ENCODE data around the gene RRM2.
"Not testable (repeated sequence)": the region's sequence is repeated elsewhere in the genome, so short reads cannot be mapped to it uniquely, and the experiment has no call there.

RRM2 gene

GRCh38 chr2:10135296-10136089 is 13.0 kb downstream of the RRM2 start:
- DNase-seq = no peak

DNA sequence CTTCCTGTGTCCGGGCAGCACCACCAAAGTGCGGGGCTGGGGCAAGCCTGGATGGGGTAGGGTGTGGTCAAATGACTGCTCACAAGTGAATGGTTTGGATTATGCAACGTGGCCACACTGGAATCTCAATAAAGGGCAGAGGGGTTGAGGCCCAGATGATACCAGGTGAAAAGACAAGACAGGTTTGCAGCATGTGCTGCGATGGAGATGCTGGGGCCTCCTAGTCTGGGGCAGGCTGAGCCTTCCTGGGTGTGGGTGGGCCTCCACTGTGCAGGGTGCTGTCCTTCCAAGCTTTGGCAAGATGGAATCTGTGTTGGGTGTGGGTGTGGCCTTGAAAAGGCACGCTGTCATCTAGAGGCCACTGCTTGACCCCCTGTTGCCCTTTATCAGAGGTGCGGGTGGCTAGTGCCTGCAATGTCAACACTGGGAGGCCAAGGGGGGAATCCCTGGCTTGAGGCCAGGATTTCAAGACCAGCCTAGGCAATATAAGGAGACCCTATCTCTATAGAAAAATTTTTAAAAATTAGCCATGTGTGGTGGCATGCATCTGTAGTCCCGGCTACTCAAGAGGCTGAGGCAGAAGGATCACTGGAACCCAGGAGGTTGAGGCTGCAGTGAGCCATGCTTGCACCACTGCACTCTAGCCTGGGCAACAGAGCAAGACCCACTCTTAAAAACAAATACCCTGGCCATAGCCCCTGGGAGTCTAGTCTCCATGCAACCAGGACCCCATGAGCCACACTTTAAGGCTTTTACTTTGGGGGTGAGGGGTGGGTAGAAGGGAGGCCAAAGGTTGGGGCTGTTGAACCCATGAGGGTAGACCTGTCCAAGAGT is 13.8 kb downstream of the RRM2 start:
- no peak for DNase-seq

- DNase-seq = no peak
Measured at GRCh38 chr2:10137053-10137843, 14.7 kb downstream of the RRM2 start.

DNA sequence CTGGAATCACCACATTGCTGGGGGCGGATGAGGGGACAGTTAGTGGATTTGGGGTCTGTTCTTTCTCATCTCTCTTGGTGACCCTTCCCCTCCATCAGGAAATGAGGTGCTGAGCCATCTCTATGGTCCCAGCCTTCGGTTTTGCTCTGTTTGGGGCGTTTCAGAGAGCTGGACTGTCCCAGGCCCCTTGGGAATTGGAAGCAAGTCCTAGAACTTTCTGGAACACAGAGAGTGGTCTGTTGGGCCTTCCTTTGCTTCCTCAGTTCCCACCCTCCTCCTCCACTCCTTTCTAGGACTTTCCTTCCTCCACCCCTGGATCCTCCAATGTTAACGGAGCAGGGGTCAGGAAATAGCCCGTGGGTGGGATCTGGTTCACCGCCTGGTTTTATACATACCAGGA is 17.0 kb downstream of the RRM2 start:
- no peak for DNase-seq

GRCh38 chr2:10140841-10141610 is 18.5 kb downstream of the RRM2 start:
- DNase-seq = no peak

GRCh38 chr2:10141736-10142639 is 19.4 kb downstream of the RRM2 start:
- DNase-seq = no peak

- DNase-seq = no peak
Measured at GRCh38 chr2:10142640-10142965, 20.1 kb downstream of the RRM2 start.

GRCh38 chr2:10144771-10145518 is 22.4 kb downstream of the RRM2 start:
- DNase-seq = no peak

DNA sequence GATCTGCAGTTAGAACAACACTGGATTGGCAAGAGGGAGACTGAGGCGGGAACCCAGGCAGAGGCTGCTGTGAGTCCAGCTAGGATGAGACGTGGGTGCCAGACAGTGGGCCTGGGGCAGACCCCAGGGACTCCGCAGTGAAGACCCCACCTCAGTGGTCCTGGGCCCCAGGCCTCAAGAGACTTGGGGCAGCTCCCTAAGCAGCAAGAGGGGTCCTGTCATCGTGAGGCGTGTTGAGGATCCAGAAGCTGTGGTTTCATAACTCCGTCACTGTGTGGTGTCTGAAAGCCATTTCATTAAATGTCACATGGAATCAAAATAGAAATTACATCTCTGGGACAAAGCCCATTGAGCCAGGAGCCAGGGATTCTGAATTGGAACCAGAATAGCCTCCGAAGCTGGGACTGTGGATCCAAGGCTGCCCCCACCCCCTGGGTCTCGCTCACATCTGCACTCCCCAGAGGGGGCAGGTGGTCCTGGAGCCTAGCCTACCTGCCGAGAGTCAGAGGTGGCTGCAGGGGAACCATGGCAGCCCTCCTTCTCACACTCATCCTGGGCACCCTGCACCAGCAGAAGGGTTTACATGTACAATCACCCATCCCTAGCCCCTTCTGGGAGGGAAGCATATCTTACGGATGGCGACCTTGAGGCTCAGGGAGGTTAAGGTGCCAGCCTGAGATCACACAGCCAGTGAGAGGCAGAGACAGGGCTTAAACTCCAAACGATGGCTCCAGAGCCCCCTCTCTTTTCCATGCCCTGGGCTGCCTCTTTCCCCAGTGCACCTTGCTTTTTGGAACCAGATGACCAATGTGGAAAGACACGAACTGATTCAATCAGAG is 23.2 kb downstream of the RRM2 start:
- DNase-seq = no peak

DNA sequence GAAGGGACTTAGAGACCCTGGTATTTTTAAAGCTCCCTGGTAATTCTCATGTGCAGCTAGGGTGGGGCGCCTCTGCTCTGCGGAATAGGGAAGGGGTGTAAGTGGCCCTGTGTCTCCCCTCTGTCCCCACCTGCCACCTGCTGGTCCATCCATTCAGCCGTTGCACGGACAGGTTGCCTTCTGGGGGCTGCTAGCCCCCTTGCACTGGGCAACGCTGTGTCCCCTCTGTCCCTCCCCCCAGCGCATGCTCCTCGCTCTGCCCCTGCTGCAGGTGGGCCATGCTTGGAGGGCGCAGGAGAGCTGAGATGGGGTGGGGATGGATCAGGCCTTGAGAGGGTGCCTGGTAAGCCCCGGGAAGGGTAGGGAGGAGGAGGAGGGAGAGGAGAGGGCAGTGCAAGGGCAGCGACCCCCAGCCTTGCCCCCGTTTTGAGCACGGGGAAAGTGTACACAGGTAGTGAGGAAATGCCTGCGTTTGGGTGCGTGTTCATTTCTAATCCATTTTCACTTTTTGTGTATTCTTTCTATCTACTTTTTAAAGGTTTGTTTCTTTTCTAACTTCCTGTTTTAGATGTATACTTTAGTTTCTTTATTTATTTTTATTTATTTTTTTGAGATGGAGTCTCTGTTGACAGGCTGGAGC is 23.9 kb downstream of the RRM2 start:
- DNase-seq = no peak

DNA sequence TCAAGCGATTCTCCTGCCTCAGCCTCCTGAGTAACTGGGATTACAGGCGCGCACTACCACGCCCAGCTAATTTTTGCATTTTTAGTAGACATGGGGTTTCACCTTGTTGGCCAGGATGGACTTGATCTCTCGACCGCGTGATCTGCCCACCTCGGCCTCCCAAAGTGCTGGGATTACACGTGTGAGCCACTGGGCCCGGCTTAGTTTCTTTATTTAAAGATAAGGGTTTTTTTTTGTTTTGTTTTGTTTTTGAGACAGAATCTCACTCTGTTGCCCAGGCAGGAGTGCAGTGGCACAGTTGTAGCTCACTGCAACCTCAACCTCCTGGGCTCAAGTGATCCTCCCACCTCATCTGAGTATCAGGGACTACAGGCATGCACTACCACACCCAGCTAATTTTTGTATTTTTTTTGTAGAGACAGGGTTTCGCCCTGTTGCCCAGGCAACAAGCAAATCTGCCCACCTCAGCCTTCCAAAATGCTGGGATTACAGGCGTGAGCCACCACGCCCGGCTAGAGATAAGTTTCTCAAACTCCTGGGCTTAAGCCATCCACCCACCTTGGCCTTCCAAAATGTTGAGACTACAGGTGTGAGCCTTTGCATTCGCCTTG is 24.6 kb downstream of the RRM2 start:
- DNase-seq = not testable (repeated sequence)

DNA sequence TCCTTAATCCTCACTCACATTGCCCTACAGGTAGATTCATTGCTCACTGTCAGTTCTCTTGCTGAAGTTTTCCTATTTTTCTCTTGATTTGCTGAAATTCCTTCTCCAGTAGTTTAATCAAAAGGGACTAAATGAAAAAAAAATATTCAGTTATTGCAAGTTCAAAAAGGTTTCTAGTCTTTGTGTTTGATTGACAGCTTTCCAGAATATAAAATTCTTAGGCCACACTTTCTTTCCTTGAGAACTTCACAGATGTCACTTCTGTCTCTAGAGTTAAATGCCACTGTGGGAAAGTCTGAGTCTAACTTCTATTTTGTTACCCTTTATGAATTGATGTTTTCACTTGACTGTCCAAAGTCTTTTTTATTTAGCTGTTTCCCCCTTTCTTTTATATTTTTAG is 25.7 kb downstream of the RRM2 start:
- no peak for DNase-seq

GRCh38 chr2:10149635-10150034 is 27.1 kb downstream of the RRM2 start:
- DNase-seq = no peak

DNA sequence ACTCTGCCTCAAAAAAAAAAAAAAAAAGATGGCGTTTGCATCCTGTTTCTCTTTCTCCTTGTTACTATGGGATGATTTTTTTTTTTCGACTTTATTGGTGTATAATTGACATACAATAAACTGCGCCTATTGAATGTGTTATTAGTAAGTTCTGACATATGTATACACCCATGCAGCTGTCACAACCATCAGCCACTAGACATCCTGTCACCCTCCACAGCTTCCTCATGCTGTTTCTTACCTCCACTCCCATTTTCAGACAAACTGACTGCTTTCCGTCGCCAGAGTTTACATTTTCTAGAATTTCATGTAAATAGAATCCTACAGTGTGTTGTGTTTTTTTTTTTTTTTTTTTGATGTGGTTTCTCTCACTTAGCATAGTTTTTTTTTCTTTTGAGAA is 27.9 kb downstream of the RRM2 start:
- DNase-seq = no peak

DNA sequence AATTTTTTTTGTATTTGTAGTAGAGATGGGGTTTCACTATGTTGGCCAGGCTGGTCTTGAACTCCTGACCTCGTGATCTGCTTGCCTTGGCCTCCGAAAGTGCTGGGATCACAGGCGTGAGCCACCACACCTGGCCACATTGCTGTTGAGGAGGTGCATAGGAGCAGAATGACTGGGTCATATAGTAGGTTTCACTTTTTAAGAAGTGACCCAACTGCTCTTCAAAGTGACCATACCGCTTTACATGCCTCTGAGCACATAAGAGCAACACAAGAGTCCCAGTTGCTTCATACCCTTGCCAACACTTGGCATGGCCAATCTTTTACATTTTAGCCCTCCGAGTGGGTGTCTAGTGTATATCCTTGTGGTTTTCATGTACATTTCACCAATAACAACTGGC is 28.9 kb downstream of the RRM2 start:
- no peak for DNase-seq

- DNase-seq = no peak
Measured at GRCh38 chr2:10157293-10157692, 34.8 kb downstream of the RRM2 start.

GRCh38 chr2:10158681-10159080 is 36.1 kb downstream of the RRM2 start:
- DNase-seq = no peak

- DNase-seq = no peak
Measured at GRCh38 chr2:10159086-10159485, 36.5 kb downstream of the RRM2 start.

- DNase-seq = no peak
Measured at GRCh38 chr2:10159581-10160131, 37.1 kb downstream of the RRM2 start.
